Endodermal cell (in vitro differentiated cells): ENCODE data around the gene GALNT6. TPM values are rescaled to one million over a fixed set of nuclear protein-coding genes. Genes with fewer than 3 reads are reported as not detected.

Experiments used
- DNase-seq: peaks from one replicate; pipeline ENCODE4 v3.0.0-alpha.2; 2017
- H3K27ac ChIP-seq: 2 replicates; pipeline ENCODE4 v1.5.1; 2013; ENCODE audit warnings: mild to moderate bottlenecking, low read depth, low read length, moderate library complexity
- H3K27me3 ChIP-seq: 2 replicates; pipeline ENCODE4 v1.6.1; 2013; ENCODE audit warnings: mild to moderate bottlenecking, low read length, moderate library complexity; ENCODE audit not compliant: insufficient read depth, control insufficient read depth, poor library complexity, severe bottlenecking
- H3K36me3 ChIP-seq: 2 replicates; pipeline ENCODE4 v1.7.0; 2013; ENCODE audit warnings: mild to moderate bottlenecking, low read length, moderate library complexity; ENCODE audit not compliant: control insufficient read depth, insufficient read depth
- H3K4me1 ChIP-seq: one replicate; pipeline ENCODE4 v1.7.0; 2013; ENCODE audit warnings: low read length; ENCODE audit not compliant: control insufficient read depth, insufficient read depth
- H3K4me3 ChIP-seq: 2 replicates; pipeline ENCODE4 v1.5.1; 2013; ENCODE audit warnings: mild to moderate bottlenecking, low read length, moderate library complexity
- H3K9ac ChIP-seq: 2 replicates; pipeline ENCODE4 v1.6.1; 2013; ENCODE audit warnings: mild to moderate bottlenecking, low read length, moderate library complexity; ENCODE audit not compliant: poor library complexity, severe bottlenecking; ENCODE audit errors: extremely low read depth
- H3K9me3 ChIP-seq: 2 replicates; pipeline ENCODE4 v1.6.1; 2013; ENCODE audit warnings: mild to moderate bottlenecking, low read length, moderate library complexity; ENCODE audit not compliant: control insufficient read depth
- H3K27ac Mint-ChIP-seq: 2 replicates; pipeline ENCODE4 v1.8.0; 2020; ENCODE audit warnings: mixed read lengths
- H3K27me3 Mint-ChIP-seq: 2 replicates; pipeline ENCODE4 v1.8.0; 2021; ENCODE audit warnings: mild to moderate bottlenecking, mixed read lengths; ENCODE audit not compliant: insufficient read depth
- H3K36me3 Mint-ChIP-seq: 2 replicates; pipeline ENCODE4 v1.8.0; 2020; ENCODE audit warnings: low read depth, mixed read lengths
- H3K4me1 Mint-ChIP-seq: 2 replicates; pipeline ENCODE4 v1.8.0; 2020; ENCODE audit warnings: mixed read lengths
- H3K4me3 Mint-ChIP-seq: 2 replicates; pipeline ENCODE4 v1.8.0; 2020; ENCODE audit warnings: mild to moderate bottlenecking, moderate library complexity, mixed read lengths
- H3K9me3 Mint-ChIP-seq: 2 replicates; pipeline ENCODE4 v1.8.0; 2020; ENCODE audit warnings: mild to moderate bottlenecking, mixed read lengths
- CTCF ChIP-seq: fragments of 200-600 bp; sonication (generic); conservative IDR thresholded peaks from 2 replicates; pipeline ENCODE4 v1.5.0; 2021; ENCODE audit warnings: antibody characterized with exemption, mild to moderate bottlenecking
- WGBS, 2 experiments: methylation state at CpG; one replicate each; pipeline versions ENCODE4 v1.1.5 to v1.1.7; 2013; ENCODE audit warnings: missing lambda C conversion rate in 2 of 2, mixed read lengths in 1 of 2; ENCODE audit not compliant: insufficient coverage in 1 of 2, insufficient read length in 1 of 2; 5-methylcytosine and 5-hydroxymethylcytosine counted together
- total RNA-seq, 2 donors: library from RNA; stranded (reverse); fragmentation: NEBNext Ultra II Directional in 1 of 2; extraction: Animal tissue kit (Norgen Biotek cat#: 25700) in 1 of 2; gene quantifications; 2 replicates in 1 of 2; 3 replicates in 1 of 2; pipeline ENCODE4 v1.2.1, GENCODE V29; 2021

The GALNT6 gene
- total RNA-seq, 2 donors from 2014 or later = 13.9 to 19.1 TPM

DNA sequence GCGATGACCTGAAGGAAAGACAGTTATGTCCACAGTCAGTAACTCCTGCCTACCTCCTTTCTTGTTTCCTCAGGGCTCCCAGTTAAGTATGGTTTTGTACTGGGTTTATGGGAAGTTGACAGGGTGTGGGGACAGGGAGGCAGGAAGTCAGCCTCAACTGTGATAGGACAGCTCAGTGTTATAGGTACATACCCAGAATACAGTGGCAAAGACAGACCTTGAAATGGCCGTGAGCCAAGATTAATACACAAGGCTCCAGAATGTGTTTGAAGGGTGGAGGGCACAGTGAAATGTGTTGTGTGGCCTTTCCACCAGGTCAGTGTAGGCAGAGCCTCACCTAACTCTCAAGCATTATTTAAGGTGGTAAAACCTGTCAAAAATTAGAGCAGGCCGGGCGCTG is 62.6 kb downstream of the GALNT6 start:
- H3K36me3 ChIP-seq = no peaks in the 10 kb centered on the region
- no peaks in the 10 kb centered on the region for H3K9me3 ChIP-seq
- no peak overlapping the region for H3K27ac Mint-ChIP-seq
- 91 to 97% methylated on average over 4 of the region's 4 CpGs for WGBS, 2 experiments
- H3K4me1 Mint-ChIP-seq = peaks cover 9% of the 10 kb centered on the region
- no peaks in the 10 kb centered on the region for H3K9me3 Mint-ChIP-seq
- no peak overlapping the region for H3K4me3 ChIP-seq
- DNase-seq = no peak
- H3K4me3 Mint-ChIP-seq = no peak overlapping the region
- TF ChIP-seq CTCF = no peak
- no peaks in the 10 kb centered on the region for H3K27me3 Mint-ChIP-seq
- no peaks in the 10 kb centered on the region for H3K27me3 ChIP-seq
- H3K9ac ChIP-seq = no peak overlapping the region
- H3K36me3 Mint-ChIP-seq = no peaks in the 10 kb centered on the region
- no peaks in the 10 kb centered on the region for H3K4me1 ChIP-seq
- H3K27ac ChIP-seq = no peak overlapping the region

- Mint-ChIP-seq H3K4me1 (peaks cover 23% of the 10 kb centered on the region), H3K36me3 (no peaks in the 10 kb centered on the region), H3K27ac (peak overlapping the region; percentile 3), H3K4me3 (no peak overlapping the region), H3K27me3 (no peaks in the 10 kb centered on the region), H3K9me3 (no peaks in the 10 kb centered on the region)
- no peak for DNase-seq
- no peaks in the 10 kb centered on the region for H3K9me3 ChIP-seq
- no peaks in the 10 kb centered on the region for H3K36me3 ChIP-seq
- H3K27me3 ChIP-seq = no peaks in the 10 kb centered on the region
- TF ChIP-seq CTCF = no peak
- H3K9ac ChIP-seq = no peak overlapping the region
- 87 to 91% methylated on average over 7 of the region's 7 CpGs for WGBS, 2 experiments
- H3K4me1 ChIP-seq = peaks cover 13% of the 10 kb centered on the region
- no peak overlapping the region for H3K4me3 ChIP-seq
- no peak overlapping the region for H3K27ac ChIP-seq
Observed at GRCh38 chr12:51326698-51327439, 64.3 kb downstream of the GALNT6 start.

GRCh38 chr12:51324953-51325352 is 66.3 kb downstream of the GALNT6 start:
- Histone ChIP-seq H3K27me3 (no peaks in the 10 kb centered on the region), H3K9ac (no peak overlapping the region), H3K4me3 (no peak overlapping the region), H3K27ac (no peak overlapping the region), H3K4me1 (peaks cover 17% of the 10 kb centered on the region), H3K9me3 (no peaks in the 10 kb centered on the region), H3K36me3 (no peaks in the 10 kb centered on the region)
- H3K36me3 Mint-ChIP-seq = no peaks in the 10 kb centered on the region
- 96% methylated on average over 4 of the region's 4 CpGs for WGBS, 2 experiments
- DNase-seq = no peak
- H3K9me3 Mint-ChIP-seq = no peaks in the 10 kb centered on the region
- no peak overlapping the region for H3K4me3 Mint-ChIP-seq
- TF ChIP-seq CTCF = no peak
- H3K27ac Mint-ChIP-seq = peak overlapping the region; percentile 10
- H3K4me1 Mint-ChIP-seq = peaks cover 38% of the 10 kb centered on the region
- no peaks in the 10 kb centered on the region for H3K27me3 Mint-ChIP-seq
